ENCODE measurements around the gene HBG2.

The HBG2 gene

GRCh38 chr11:5290106-5290505, 35.5 kb upstream of the HBG2 start:
- H3K36me3 ChIP-seq (ENCODE audit: control insufficient read depth, insufficient read depth, low read length), result no peaks in the 10 kb centered on the region
- no peaks in the 10 kb centered on the region for H3K4me1 ChIP-seq (ENCODE audit: control insufficient read depth, insufficient read depth, low read length, poor library complexity, severe bottlenecking)
- no CpG with 5 or more reads among the region's 1 CpG for WGBS, 2 experiments (ENCODE audit: insufficient coverage in 2 of 2)
- H3K4me3 ChIP-seq (ENCODE audit: extremely low read depth, insufficient read depth, low read length, poor library complexity, severe bottlenecking), result no peak overlapping the region
- H3K9me3 ChIP-seq (ENCODE audit: control insufficient read depth, low read length), result no peaks in the 10 kb centered on the region
- H3K27ac ChIP-seq (ENCODE audit: low read depth, low read length, severe bottlenecking), result no peak overlapping the region

- Histone ChIP-seq H3K27ac (ENCODE audit: low read depth, low read length, severe bottlenecking) (no peak overlapping the region), H3K9me3 (ENCODE audit: control insufficient read depth, low read length) (no peaks in the 10 kb centered on the region), H3K4me3 (ENCODE audit: extremely low read depth, insufficient read depth, low read length, poor library complexity, severe bottlenecking) (no peak overlapping the region), H3K4me1 (ENCODE audit: control insufficient read depth, insufficient read depth, low read length, poor library complexity, severe bottlenecking) (no peaks in the 10 kb centered on the region), H3K36me3 (ENCODE audit: control insufficient read depth, insufficient read depth, low read length) (no peaks in the 10 kb centered on the region)
Measured at GRCh38 chr11:5289696-5290095, 35.1 kb upstream of the HBG2 start.

- Histone ChIP-seq H3K4me3 (ENCODE audit: extremely low read depth, insufficient read depth, low read length, poor library complexity, severe bottlenecking) (no peak overlapping the region), H3K36me3 (ENCODE audit: control insufficient read depth, insufficient read depth, low read length) (no peaks in the 10 kb centered on the region), H3K9me3 (ENCODE audit: control insufficient read depth, low read length) (no peaks in the 10 kb centered on the region), H3K27ac (ENCODE audit: low read depth, low read length, severe bottlenecking) (no peak overlapping the region), H3K4me1 (ENCODE audit: control insufficient read depth, insufficient read depth, low read length, poor library complexity, severe bottlenecking) (no peaks in the 10 kb centered on the region)
- WGBS, 2 experiments (ENCODE audit: insufficient coverage in 2 of 2), result 83 to 100% methylated on average over 3 to 5 of the region's 6 CpGs
Measured at GRCh38 chr11:5288906-5289550, 34.4 kb upstream of the HBG2 start.

GRCh38 chr11:5288108-5288905, 33.7 kb upstream of the HBG2 start:
- no peak overlapping the region for H3K27ac ChIP-seq (ENCODE audit: low read depth, low read length, severe bottlenecking)
- no peaks in the 10 kb centered on the region for H3K4me1 ChIP-seq (ENCODE audit: control insufficient read depth, insufficient read depth, low read length, poor library complexity, severe bottlenecking)
- no peak overlapping the region for H3K4me3 ChIP-seq (ENCODE audit: extremely low read depth, insufficient read depth, low read length, poor library complexity, severe bottlenecking)
- no peaks in the 10 kb centered on the region for H3K9me3 ChIP-seq (ENCODE audit: control insufficient read depth, low read length)
- H3K36me3 ChIP-seq (ENCODE audit: control insufficient read depth, insufficient read depth, low read length), result no peaks in the 10 kb centered on the region
- WGBS, 2 experiments (ENCODE audit: insufficient coverage in 2 of 2), result 84 to 88% methylated on average over 2 to 3 of the region's 7 CpGs

GRCh38 chr11:5286901-5287300, 32.3 kb upstream of the HBG2 start:
- 83% methylated on average over 1 of the region's 3 CpGs; no CpG with 5 or more reads in 1 of the 2 experiments for WGBS, 2 experiments (ENCODE audit: insufficient coverage in 2 of 2)
- no peak overlapping the region for H3K27ac ChIP-seq (ENCODE audit: low read depth, low read length, severe bottlenecking)
- no peak overlapping the region for H3K4me3 ChIP-seq (ENCODE audit: extremely low read depth, insufficient read depth, low read length, poor library complexity, severe bottlenecking)
- H3K36me3 ChIP-seq (ENCODE audit: control insufficient read depth, insufficient read depth, low read length), result no peaks in the 10 kb centered on the region
- no peaks in the 10 kb centered on the region for H3K4me1 ChIP-seq (ENCODE audit: control insufficient read depth, insufficient read depth, low read length, poor library complexity, severe bottlenecking)
- no peaks in the 10 kb centered on the region for H3K9me3 ChIP-seq (ENCODE audit: control insufficient read depth, low read length)

- 71% methylated on average over 1 of the region's 1 CpG; no CpG with 5 or more reads in 1 of the 2 experiments for WGBS, 2 experiments (ENCODE audit: insufficient coverage in 2 of 2)
- Histone ChIP-seq H3K36me3 (ENCODE audit: control insufficient read depth, insufficient read depth, low read length) (no peaks in the 10 kb centered on the region), H3K9me3 (ENCODE audit: control insufficient read depth, low read length) (no peaks in the 10 kb centered on the region), H3K27ac (ENCODE audit: low read depth, low read length, severe bottlenecking) (no peak overlapping the region), H3K4me3 (ENCODE audit: extremely low read depth, insufficient read depth, low read length, poor library complexity, severe bottlenecking) (no peak overlapping the region), H3K4me1 (ENCODE audit: control insufficient read depth, insufficient read depth, low read length, poor library complexity, severe bottlenecking) (peaks cover under 1% of the 10 kb centered on the region)
Measured at GRCh38 chr11:5286351-5286750, 31.8 kb upstream of the HBG2 start.

GRCh38 chr11:5285703-5286340, 31.2 kb upstream of the HBG2 start:
- H3K36me3 ChIP-seq (ENCODE audit: control insufficient read depth, insufficient read depth, low read length), result no peaks in the 10 kb centered on the region
- H3K4me3 ChIP-seq (ENCODE audit: extremely low read depth, insufficient read depth, low read length, poor library complexity, severe bottlenecking), result no peak overlapping the region
- no peaks in the 10 kb centered on the region for H3K9me3 ChIP-seq (ENCODE audit: control insufficient read depth, low read length)
- WGBS, 2 experiments (ENCODE audit: insufficient coverage in 2 of 2), result 92 to 94% methylated on average over 3 of the region's 4 CpGs
- peaks cover 5% of the 10 kb centered on the region for H3K4me1 ChIP-seq (ENCODE audit: control insufficient read depth, insufficient read depth, low read length, poor library complexity, severe bottlenecking)
- H3K27ac ChIP-seq (ENCODE audit: low read depth, low read length, severe bottlenecking), result no peak overlapping the region

GRCh38 chr11:5284637-5285036, 30.1 kb upstream of the HBG2 start:
- H3K4me3 ChIP-seq (ENCODE audit: extremely low read depth, insufficient read depth, low read length, poor library complexity, severe bottlenecking), result no peak overlapping the region
- H3K9me3 ChIP-seq (ENCODE audit: control insufficient read depth, low read length), result no peaks in the 10 kb centered on the region
- 100% methylated on average over 1 to 2 of the region's 2 CpGs for WGBS, 2 experiments (ENCODE audit: insufficient coverage in 2 of 2)
- peaks cover 12% of the 10 kb centered on the region for H3K4me1 ChIP-seq (ENCODE audit: control insufficient read depth, insufficient read depth, low read length, poor library complexity, severe bottlenecking)
- H3K36me3 ChIP-seq (ENCODE audit: control insufficient read depth, insufficient read depth, low read length), result no peaks in the 10 kb centered on the region
- H3K27ac ChIP-seq (ENCODE audit: low read depth, low read length, severe bottlenecking), result no peak overlapping the region

GRCh38 chr11:5283882-5284281, 29.3 kb upstream of the HBG2 start:
- H3K4me3 ChIP-seq (ENCODE audit: extremely low read depth, insufficient read depth, low read length, poor library complexity, severe bottlenecking), result no peak overlapping the region
- WGBS, 2 experiments (ENCODE audit: insufficient coverage in 2 of 2), result 75 to 100% methylated on average over 1 of the region's 1 CpG
- H3K36me3 ChIP-seq (ENCODE audit: control insufficient read depth, insufficient read depth, low read length), result no peaks in the 10 kb centered on the region
- H3K4me1 ChIP-seq (ENCODE audit: control insufficient read depth, insufficient read depth, low read length, poor library complexity, severe bottlenecking), result peaks cover 12% of the 10 kb centered on the region
- no peak overlapping the region for H3K27ac ChIP-seq (ENCODE audit: low read depth, low read length, severe bottlenecking)
- no peaks in the 10 kb centered on the region for H3K9me3 ChIP-seq (ENCODE audit: control insufficient read depth, low read length)

- Histone ChIP-seq H3K27ac (ENCODE audit: low read depth, low read length, severe bottlenecking) (no peak overlapping the region), H3K9me3 (ENCODE audit: control insufficient read depth, low read length) (no peaks in the 10 kb centered on the region), H3K36me3 (ENCODE audit: control insufficient read depth, insufficient read depth, low read length) (no peaks in the 10 kb centered on the region), H3K4me3 (ENCODE audit: extremely low read depth, insufficient read depth, low read length, poor library complexity, severe bottlenecking) (no peak overlapping the region), H3K4me1 (ENCODE audit: control insufficient read depth, insufficient read depth, low read length, poor library complexity, severe bottlenecking) (peaks cover 12% of the 10 kb centered on the region)
- WGBS, 2 experiments (ENCODE audit: insufficient coverage in 2 of 2), result 100% methylated on average over 1 of the region's 3 CpGs; no CpG with 5 or more reads in 1 of the 2 experiments
Measured at GRCh38 chr11:5283086-5283485, 28.5 kb upstream of the HBG2 start.

GRCh38 chr11:5282628-5283027, 28.0 kb upstream of the HBG2 start:
- no peak overlapping the region for H3K27ac ChIP-seq (ENCODE audit: low read depth, low read length, severe bottlenecking)
- WGBS, 2 experiments (ENCODE audit: insufficient coverage in 2 of 2), result 80% methylated on average over 1 of the region's 2 CpGs; no CpG with 5 or more reads in 1 of the 2 experiments
- peaks cover 12% of the 10 kb centered on the region for H3K4me1 ChIP-seq (ENCODE audit: control insufficient read depth, insufficient read depth, low read length, poor library complexity, severe bottlenecking)
- H3K9me3 ChIP-seq (ENCODE audit: control insufficient read depth, low read length), result no peaks in the 10 kb centered on the region
- H3K36me3 ChIP-seq (ENCODE audit: control insufficient read depth, insufficient read depth, low read length), result no peaks in the 10 kb centered on the region
- H3K4me3 ChIP-seq (ENCODE audit: extremely low read depth, insufficient read depth, low read length, poor library complexity, severe bottlenecking), result no peak overlapping the region

All from mesodermal cell (in vitro differentiated cells).